ENCODE measurements around the gene KCNIP1.

- TF ChIP-seq CTCF (IDR thresholded peaks at IDR 0.05 in 2 of 3, conservative IDR thresholded peaks at IDR 0.05 in 1 of 3; ENCODE audit: borderline replicate concordance in 1 of 3, insufficient read depth in 1 of 3, low read depth in 2 of 3, low read length in 2 of 3), result peak in 1 of 3 experiments; percentile 16; a peak in 1 of 6 replicates
- TF ChIP-seq EZH2 (IDR thresholded peaks at IDR 0.05), result no peak
- TF ChIP-seq POLR2AphosphoS5 (IDR thresholded peaks at IDR 0.05; ENCODE audit: low read depth, low read length), result no peak
- TF ChIP-seq EGR1 (IDR thresholded peaks at IDR 0.05; ENCODE audit: low read depth), result no peak
- TF ChIP-seq, protein P1, sequence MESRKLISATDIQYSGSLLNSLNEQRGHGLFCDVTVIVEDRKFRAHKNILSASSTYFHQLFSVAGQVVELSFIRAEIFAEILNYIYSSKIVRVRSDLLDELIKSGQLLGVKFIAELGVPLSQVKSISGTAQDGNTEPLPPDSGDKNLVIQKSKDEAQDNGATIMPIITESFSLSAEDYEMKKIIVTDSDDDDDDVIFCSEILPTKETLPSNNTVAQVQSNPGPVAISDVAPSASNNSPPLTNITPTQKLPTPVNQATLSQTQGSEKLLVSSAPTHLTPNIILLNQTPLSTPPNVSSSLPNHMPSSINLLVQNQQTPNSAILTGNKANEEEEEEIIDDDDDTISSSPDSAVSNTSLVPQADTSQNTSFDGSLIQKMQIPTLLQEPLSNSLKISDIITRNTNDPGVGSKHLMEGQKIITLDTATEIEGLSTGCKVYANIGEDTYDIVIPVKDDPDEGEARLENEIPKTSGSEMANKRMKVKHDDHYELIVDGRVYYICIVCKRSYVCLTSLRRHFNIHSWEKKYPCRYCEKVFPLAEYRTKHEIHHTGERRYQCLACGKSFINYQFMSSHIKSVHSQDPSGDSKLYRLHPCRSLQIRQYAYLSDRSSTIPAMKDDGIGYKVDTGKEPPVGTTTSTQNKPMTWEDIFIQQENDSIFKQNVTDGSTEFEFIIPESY (IDR thresholded peaks at IDR 0.05; ENCODE audit: extremely low read depth, insufficient replicate concordance, low read length), result no peak
- no peak for TF ChIP-seq POLR2A (IDR thresholded peaks at IDR 0.05; ENCODE audit: borderline replicate concordance, extremely low read depth, insufficient read depth, insufficient read length)
- TF ChIP-seq JUND (IDR thresholded peaks at IDR 0.05), result no peak
- TF ChIP-seq ZFX (IDR thresholded peaks at IDR 0.05), result no peak
Measured at GRCh38 chr5:170769898-170770416, 266.1 kb downstream of the KCNIP1 start.
